ENCODE measurements around the gene ARHGAP9. TPM values are rescaled to one million over a fixed set of nuclear protein-coding genes. Genes with fewer than 3 reads are reported as not detected.
"Not testable (repeated sequence)": the region's sequence is repeated elsewhere in the genome, so short reads cannot be mapped to it uniquely, and the experiment has no call there.

Gene ARHGAP9
- total RNA-seq, 1 experiment from 2014 or later = 30.6 TPM

DNA sequence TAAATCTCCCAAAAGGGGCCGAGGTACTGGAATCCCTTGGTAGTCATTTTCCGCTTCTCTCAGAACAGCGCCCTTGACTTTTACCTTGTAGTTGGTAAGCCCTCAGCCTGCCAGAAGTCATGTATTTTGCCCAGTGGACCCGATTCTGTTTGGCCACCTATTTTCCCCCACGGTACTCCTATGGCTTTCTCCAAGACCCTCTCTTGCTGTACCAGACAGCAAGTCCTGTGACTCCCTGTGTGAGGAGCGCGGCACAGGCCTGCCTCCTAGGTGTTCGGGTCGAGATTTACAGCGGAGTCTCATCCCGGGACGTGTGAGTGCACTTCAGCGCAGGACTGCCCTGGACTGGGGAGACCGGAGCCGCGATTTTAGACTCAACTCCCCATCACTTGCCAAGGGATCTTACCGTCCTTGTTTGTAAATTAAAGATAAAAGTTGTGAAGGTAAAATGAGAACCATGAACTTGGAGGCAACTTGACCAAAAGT is 41.9 kb upstream of the ARHGAP9 start:
- Histone ChIP-seq H3K27me3 (replicated peaks) (no peaks in the 10 kb centered on the region), H3K36me3 (peaks cover 73% of the 10 kb centered on the region), H3K4me1 (replicated peaks) (peaks cover 66% of the 10 kb centered on the region), H3K9me3 (replicated peaks) (no peaks in the 10 kb centered on the region), H3K4me3 (peak overlapping the region; percentile 51), H3K27ac (peak overlapping the region; percentile 95)
- DNase-seq (ENCODE audit: low read depth in 1 of 2, low spot score in 2 of 2) = no peak

DNA sequence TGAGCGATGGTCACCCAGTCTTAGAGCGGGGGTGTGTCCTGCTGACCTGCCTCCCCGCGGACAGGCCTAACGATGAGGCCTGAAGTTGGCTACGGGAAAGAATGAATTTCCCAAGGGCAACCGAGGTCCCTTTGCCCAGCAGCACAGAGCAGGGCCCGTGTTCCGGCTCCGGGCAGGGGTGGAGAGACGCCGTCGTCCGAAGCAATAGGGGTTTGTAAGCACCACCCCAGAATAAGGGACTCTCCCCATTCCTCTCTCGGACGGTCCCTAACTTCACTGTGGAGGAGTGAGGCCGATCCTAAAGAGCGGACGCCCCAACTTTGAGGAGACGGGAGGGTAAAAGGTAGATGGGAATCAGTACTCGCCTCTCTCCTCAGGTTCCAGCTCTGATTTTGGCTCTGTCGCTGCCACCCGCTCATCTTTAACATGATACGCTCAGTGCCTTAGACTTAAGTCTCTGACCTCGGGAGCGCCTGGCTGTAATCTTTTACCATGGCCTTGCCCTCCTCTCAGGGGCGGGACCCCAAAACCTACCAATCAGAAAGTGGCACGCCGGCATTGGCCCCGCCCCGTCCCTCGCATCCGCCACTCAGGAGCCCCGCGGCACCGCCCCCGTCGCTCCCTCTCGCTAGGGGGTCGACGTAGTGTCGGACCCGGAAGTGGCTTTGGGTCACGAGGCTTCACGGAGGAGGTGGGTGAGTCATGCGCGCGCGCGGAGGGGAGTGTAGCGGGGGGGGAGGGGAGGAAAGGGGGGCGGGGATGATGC is 40.6 kb upstream of the ARHGAP9 start, which contains the start of gene DDIT3:
TSS of gene DDIT3 (minus strand) at position 462 of the 766 bp plus-strand sequence. CDS start 3,108 bp downstream, outside the sequence.
- H3K36me3 ChIP-seq = peaks cover 73% of the 10 kb centered on the region

GRCh38 chr12:57519796-57520052 is 40.1 kb upstream of the ARHGAP9 start:
- Histone ChIP-seq H3K9me3 (replicated peaks) (no peaks in the 10 kb centered on the region), H3K27me3 (replicated peaks) (no peaks in the 10 kb centered on the region), H3K36me3 (peaks cover 73% of the 10 kb centered on the region), H3K4me1 (replicated peaks) (peaks cover 63% of the 10 kb centered on the region), H3K27ac (peak overlapping the region; percentile 76), H3K4me3 (peak overlapping the region; percentile 60)
- DNase-seq (ENCODE audit: low read depth in 1 of 2, low spot score in 2 of 2) = no peak

More for the DNA sequence above, 40.6 kb upstream of the ARHGAP9 start, which contains the start of gene DDIT3:
- Histone ChIP-seq H3K4me1 (replicated peaks) (peaks cover 66% of the 10 kb centered on the region), H3K27ac (peak within 1 kb of the TSS; percentile 95), H3K4me3 (peak within 1 kb of the TSS; percentile 60), H3K9me3 (replicated peaks) (no peaks in the 10 kb centered on the region), H3K27me3 (replicated peaks) (no peaks in the 10 kb centered on the region)
- DNase-seq (ENCODE audit: low read depth in 1 of 2, low spot score in 2 of 2) = no peak

- H3K27me3 ChIP-seq (replicated peaks) = no peaks in the 10 kb centered on the region
- peaks cover 73% of the 10 kb centered on the region for H3K36me3 ChIP-seq
- peak overlapping the region; percentile 76 for H3K27ac ChIP-seq
- no peaks in the 10 kb centered on the region for H3K9me3 ChIP-seq (replicated peaks)
- peaks cover 58% of the 10 kb centered on the region for H3K4me1 ChIP-seq (replicated peaks)
- peak in 1 of 2 experiments; percentile 86 for DNase-seq (ENCODE audit: low read depth in 1 of 2, low spot score in 2 of 2)
- H3K4me3 ChIP-seq = peak overlapping the region; percentile 60
Observed at GRCh38 chr12:57518920-57519795, 39.5 kb upstream of the ARHGAP9 start.

GRCh38 chr12:57518176-57518919 is 38.7 kb upstream of the ARHGAP9 start:
- H3K27me3 ChIP-seq (replicated peaks) = no peaks in the 10 kb centered on the region
- peaks cover 73% of the 10 kb centered on the region for H3K36me3 ChIP-seq
- H3K4me3 ChIP-seq = peak overlapping the region; percentile 60
- DNase-seq (ENCODE audit: low read depth in 1 of 2, low spot score in 2 of 2) = peak; percentile 77 to 82
- H3K27ac ChIP-seq = peak overlapping the region; percentile 0
- no peaks in the 10 kb centered on the region for H3K9me3 ChIP-seq (replicated peaks)
- peaks cover 49% of the 10 kb centered on the region for H3K4me1 ChIP-seq (replicated peaks)

- H3K4me3 ChIP-seq; H3K9me3 ChIP-seq (replicated peaks); H3K27me3 ChIP-seq (replicated peaks): not testable (repeated sequence)
- Histone ChIP-seq H3K36me3 (peaks cover 76% of the 10 kb centered on the region), H3K27ac (peak overlapping the region; percentile 0), H3K4me1 (replicated peaks) (peaks cover 47% of the 10 kb centered on the region)
- peak; percentile 79 to 89 for DNase-seq (ENCODE audit: low read depth in 1 of 2, low spot score in 2 of 2)
Observed at GRCh38 chr12:57517718-57518117, 38.1 kb upstream of the ARHGAP9 start.

GRCh38 chr12:57517187-57517586 is 37.5 kb upstream of the ARHGAP9 start:
- Histone ChIP-seq H3K27me3 (replicated peaks) (no peaks in the 10 kb centered on the region), H3K9me3 (replicated peaks) (no peaks in the 10 kb centered on the region), H3K36me3 (peaks cover 81% of the 10 kb centered on the region), H3K27ac (no peak overlapping the region), H3K4me3 (no peak overlapping the region), H3K4me1 (replicated peaks) (peaks cover 44% of the 10 kb centered on the region)
- peak in 1 of 2 experiments; percentile 98 for DNase-seq (ENCODE audit: low read depth in 1 of 2, low spot score in 2 of 2)

DNA sequence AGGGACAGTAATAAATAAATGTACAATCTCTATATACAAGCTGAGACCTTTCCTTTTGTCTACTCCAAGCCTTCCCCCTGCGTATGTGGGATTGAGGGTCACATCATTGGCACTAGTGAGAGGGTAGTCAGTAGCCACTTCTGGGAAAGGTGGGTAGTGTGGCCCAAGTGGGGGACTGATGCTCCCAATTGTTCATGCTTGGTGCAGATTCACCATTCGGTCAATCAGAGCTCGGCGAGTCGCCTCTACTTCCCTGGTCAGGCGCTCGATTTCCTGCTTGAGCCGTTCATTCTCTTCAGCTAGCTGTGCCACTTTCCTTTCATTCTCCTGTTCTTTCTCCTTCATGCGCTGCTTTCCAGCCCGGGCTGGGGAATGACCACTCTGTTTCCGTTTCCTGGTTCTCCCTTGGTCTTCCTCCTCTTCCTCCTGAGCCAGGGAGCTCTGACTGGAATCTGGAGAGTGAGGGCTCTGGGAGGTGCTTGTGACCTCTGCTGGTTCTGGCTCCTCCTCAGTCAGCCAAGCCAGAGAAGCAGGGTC is 37.0 kb upstream of the ARHGAP9 start:
- Histone ChIP-seq H3K4me3 (no peak overlapping the region), H3K36me3 (peaks cover 86% of the 10 kb centered on the region), H3K9me3 (replicated peaks) (no peaks in the 10 kb centered on the region), H3K4me1 (replicated peaks) (peaks cover 39% of the 10 kb centered on the region), H3K27ac (no peak overlapping the region), H3K27me3 (replicated peaks) (no peaks in the 10 kb centered on the region)
- DNase-seq (ENCODE audit: low read depth in 1 of 2, low spot score in 2 of 2) = peak in 1 of 2 experiments; percentile 95

- Histone ChIP-seq H3K27ac (no peak overlapping the region), H3K27me3 (replicated peaks) (no peaks in the 10 kb centered on the region), H3K36me3 (peaks cover 93% of the 10 kb centered on the region), H3K4me1 (replicated peaks) (peaks cover 33% of the 10 kb centered on the region), H3K4me3 (no peak overlapping the region), H3K9me3 (replicated peaks) (no peaks in the 10 kb centered on the region)
- peak in 1 of 2 experiments; percentile 92 for DNase-seq (ENCODE audit: low read depth in 1 of 2, low spot score in 2 of 2)
Observed at GRCh38 chr12:57515934-57516541, 36.4 kb upstream of the ARHGAP9 start.

DNA sequence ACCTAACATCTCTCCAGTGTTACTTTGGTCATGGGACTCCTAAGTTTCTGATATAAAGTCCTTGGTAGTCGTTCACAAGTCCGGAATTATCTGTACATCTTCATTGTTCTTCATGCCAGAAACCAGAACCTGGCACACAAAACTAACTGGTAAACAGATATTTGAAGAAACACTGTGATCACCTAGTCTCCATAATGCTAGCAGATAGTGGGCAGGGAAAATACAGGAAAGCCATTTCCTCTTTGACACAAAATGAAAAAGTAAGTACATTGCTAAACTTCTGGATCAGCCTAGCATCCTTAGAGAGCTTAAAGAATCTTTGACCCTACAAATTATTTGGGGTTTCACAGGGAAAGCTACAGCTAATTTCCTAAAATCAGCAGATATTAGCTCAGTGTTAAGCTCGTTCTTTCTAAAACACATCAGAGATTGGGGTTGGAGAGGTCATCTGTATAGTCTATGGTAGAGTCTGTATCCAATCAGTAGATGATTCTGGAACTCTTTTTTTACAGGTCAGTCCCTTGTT is 35.8 kb upstream of the ARHGAP9 start:
- H3K36me3 ChIP-seq = peaks cover 98% of the 10 kb centered on the region
- DNase-seq (ENCODE audit: low read depth in 1 of 2, low spot score in 2 of 2) = no peak
- no peak overlapping the region for H3K27ac ChIP-seq

GRCh38 chr12:57514720-57515407 is 35.2 kb upstream of the ARHGAP9 start:
- Histone ChIP-seq H3K4me3 (no peak overlapping the region), H3K36me3 (peaks cover 100% of the 10 kb centered on the region)

More for the DNA sequence above, 35.8 kb upstream of the ARHGAP9 start:
- Histone ChIP-seq H3K4me3 (no peak overlapping the region), H3K4me1 (replicated peaks) (peaks cover 29% of the 10 kb centered on the region), H3K27me3 (replicated peaks) (no peaks in the 10 kb centered on the region), H3K9me3 (replicated peaks) (no peaks in the 10 kb centered on the region)

DNA sequence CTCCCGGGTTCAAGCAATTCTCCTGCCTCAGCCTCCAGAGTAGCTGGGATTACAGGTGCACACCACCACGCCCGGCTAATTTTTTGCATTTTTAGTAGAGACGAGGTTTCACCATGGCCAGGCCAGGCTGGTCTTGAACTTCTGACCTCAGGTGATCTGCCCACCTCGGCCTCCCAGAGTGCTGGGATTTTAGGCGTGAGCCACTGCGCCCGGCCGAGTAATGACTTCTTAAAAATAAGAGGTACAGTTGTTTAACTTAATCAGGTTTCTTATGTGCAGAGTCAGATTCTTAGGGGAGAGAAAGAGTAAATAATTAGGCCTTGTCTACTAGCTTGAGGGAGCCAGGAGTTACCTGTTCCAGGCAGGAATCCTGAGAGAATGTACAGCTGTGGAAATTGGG is 34.6 kb upstream of the ARHGAP9 start:
- H3K27ac ChIP-seq; H3K9me3 ChIP-seq (replicated peaks); H3K27me3 ChIP-seq (replicated peaks); H3K4me3 ChIP-seq: not testable (repeated sequence)
- peaks cover 100% of the 10 kb centered on the region for H3K36me3 ChIP-seq
- peak; percentile 78 to 93 for DNase-seq (ENCODE audit: low read depth in 1 of 2, low spot score in 2 of 2)
- peaks cover 24% of the 10 kb centered on the region for H3K4me1 ChIP-seq (replicated peaks)

More at GRCh38 chr12:57514720-57515407, 35.2 kb upstream of the ARHGAP9 start:
- Histone ChIP-seq H3K27ac (no peak overlapping the region), H3K4me1 (replicated peaks) (peaks cover 29% of the 10 kb centered on the region), H3K9me3 (replicated peaks) (no peaks in the 10 kb centered on the region), H3K27me3 (replicated peaks) (no peaks in the 10 kb centered on the region)
- DNase-seq (ENCODE audit: low read depth in 1 of 2, low spot score in 2 of 2) = peak in 1 of 2 experiments; percentile 93
